Measurements from ENCODE around the gene CEP295NL. TPM values are rescaled to one million over a fixed set of nuclear protein-coding genes. Genes with fewer than 3 reads are reported as not detected.

The CEP295NL gene
- total and polyA plus RNA-seq, 2 of the 13 experiments (the other 11 are each of a cell fraction or from before 2014, with no cell fraction given) = not detected

DNA sequence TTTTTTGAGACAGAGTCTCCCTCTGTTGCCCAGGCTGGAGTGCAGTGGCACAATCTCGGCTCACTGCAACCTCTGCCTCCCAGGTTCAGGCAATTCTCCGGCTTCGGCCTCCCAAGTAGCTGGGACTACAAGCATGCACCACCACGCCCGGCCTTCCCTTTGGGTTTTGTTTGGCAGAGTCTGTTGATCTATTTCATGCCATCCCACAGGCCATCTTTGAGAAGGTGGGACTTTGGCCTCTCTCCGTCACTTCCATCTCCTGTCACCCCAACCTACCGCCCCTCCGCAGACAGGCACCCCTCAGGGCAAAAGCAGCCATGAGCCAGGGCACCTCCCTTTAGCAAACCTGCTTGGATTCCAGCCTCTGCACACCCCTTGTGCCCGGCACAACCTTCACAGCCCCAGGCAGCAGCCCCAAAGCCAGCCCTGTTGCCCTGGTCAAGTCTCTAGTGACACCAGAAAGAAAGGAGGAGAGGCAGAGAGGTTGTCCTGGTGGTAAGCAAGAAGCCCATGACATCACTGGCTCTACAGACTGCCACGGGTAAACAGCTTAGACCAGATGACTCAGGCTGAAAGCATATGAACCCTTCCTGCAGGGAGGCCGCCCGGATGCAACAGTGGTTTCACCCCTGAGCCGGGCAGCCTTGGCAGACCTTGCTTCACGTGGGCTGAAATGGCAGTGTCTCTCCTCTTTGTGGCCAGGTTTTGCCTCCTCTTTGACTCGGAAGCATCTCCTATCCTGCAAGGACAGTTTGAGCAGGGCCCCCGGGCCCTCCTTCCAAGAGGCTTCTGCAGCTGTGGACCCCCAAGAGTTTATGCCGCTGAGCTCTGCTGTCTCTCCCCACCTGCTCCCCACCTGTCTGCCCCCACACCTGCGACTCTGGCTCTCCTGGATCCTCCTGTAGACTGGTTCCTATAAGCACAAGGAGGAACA lies 30.3 kb upstream of the CEP295NL start (continued):
- TF ChIP-seq, protein P1, sequence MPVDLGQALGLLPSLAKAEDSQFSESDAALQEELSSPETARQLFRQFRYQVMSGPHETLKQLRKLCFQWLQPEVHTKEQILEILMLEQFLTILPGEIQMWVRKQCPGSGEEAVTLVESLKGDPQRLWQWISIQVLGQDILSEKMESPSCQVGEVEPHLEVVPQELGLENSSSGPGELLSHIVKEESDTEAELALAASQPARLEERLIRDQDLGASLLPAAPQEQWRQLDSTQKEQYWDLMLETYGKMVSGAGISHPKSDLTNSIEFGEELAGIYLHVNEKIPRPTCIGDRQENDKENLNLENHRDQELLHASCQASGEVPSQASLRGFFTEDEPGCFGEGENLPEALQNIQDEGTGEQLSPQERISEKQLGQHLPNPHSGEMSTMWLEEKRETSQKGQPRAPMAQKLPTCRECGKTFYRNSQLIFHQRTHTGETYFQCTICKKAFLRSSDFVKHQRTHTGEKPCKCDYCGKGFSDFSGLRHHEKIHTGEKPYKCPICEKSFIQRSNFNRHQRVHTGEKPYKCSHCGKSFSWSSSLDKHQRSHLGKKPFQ (CRISPR knock-in tag; IDR thresholded peaks at IDR 0.05; ENCODE audit: insufficient replicate concordance) = peak; percentile 33
- TF ChIP-seq FOXA1 (IDR thresholded peaks at IDR 0.05) (no peak), FOXA1 (CRISPR knock-in tag; IDR thresholded peaks at IDR 0.05) (peak; percentile 88), ZNF766 (CRISPR knock-in tag; IDR thresholded peaks at IDR 0.05; ENCODE audit: borderline replicate concordance) (no peak), SIN3A (IDR thresholded peaks at IDR 0.05; ENCODE audit: borderline replicate concordance, low read depth, low read length) (no peak), ZNF776 (CRISPR knock-in tag; IDR thresholded peaks at IDR 0.05) (no peak), NBN (conservative IDR thresholded peaks at IDR 0.05) (no peak), KLF12 (CRISPR knock-in tag; IDR thresholded peaks at IDR 0.05; ENCODE audit: borderline replicate concordance) (no peak)
- TF ChIP-seq, protein P2, sequence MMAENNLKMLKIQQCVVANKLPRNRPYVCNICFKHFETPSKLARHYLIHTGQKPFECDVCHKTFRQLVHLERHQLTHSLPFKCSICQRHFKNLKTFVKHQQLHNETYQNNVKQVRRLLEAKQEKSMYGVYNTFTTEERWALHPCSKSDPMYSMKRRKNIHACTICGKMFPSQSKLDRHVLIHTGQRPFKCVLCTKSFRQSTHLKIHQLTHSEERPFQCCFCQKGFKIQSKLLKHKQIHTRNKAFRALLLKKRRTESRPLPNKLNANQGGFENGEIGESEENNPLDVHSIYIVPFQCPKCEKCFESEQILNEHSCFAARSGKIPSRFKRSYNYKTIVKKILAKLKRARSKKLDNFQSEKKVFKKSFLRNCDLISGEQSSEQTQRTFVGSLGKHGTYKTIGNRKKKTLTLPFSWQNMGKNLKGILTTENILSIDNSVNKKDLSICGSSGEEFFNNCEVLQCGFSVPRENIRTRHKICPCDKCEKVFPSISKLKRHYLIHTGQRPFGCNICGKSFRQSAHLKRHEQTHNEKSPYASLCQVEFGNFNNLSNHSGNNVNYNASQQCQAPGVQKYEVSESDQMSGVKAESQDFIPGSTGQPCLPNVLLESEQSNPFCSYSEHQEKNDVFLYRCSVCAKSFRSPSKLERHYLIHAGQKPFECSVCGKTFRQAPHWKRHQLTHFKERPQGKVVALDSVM (CRISPR knock-in tag; IDR thresholded peaks at IDR 0.05) = no peak; the same call in 1 of the 2 replicates
- TF ChIP-seq, protein P3, sequence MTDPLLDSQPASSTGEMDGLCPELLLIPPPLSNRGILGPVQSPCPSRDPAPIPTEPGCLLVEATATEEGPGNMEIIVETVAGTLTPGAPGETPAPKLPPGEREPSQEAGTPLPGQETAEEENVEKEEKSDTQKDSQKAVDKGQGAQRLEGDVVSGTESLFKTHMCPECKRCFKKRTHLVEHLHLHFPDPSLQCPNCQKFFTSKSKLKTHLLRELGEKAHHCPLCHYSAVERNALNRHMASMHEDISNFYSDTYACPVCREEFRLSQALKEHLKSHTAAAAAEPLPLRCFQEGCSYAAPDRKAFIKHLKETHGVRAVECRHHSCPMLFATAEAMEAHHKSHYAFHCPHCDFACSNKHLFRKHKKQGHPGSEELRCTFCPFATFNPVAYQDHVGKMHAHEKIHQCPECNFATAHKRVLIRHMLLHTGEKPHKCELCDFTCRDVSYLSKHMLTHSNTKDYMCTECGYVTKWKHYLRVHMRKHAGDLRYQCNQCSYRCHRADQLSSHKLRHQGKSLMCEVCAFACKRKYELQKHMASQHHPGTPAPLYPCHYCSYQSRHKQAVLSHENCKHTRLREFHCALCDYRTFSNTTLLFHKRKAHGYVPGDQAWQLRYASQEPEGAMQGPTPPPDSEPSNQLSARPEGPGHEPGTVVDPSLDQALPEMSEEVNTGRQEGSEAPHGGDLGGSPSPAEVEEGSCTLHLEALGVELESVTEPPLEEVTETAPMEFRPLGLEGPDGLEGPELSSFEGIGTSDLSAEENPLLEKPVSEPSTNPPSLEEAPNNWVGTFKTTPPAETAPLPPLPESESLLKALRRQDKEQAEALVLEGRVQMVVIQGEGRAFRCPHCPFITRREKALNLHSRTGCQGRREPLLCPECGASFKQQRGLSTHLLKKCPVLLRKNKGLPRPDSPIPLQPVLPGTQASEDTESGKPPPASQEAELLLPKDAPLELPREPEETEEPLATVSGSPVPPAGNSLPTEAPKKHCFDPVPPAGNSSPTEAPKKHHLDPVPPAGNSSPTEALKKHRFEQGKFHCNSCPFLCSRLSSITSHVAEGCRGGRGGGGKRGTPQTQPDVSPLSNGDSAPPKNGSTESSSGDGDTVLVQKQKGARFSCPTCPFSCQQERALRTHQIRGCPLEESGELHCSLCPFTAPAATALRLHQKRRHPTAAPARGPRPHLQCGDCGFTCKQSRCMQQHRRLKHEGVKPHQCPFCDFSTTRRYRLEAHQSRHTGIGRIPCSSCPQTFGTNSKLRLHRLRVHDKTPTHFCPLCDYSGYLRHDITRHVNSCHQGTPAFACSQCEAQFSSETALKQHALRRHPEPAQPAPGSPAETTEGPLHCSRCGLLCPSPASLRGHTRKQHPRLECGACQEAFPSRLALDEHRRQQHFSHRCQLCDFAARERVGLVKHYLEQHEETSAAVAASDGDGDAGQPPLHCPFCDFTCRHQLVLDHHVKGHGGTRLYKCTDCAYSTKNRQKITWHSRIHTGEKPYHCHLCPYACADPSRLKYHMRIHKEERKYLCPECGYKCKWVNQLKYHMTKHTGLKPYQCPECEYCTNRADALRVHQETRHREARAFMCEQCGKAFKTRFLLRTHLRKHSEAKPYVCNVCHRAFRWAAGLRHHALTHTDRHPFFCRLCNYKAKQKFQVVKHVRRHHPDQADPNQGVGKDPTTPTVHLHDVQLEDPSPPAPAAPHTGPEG (CRISPR knock-in tag; IDR thresholded peaks at IDR 0.05) = no peak

Data from HepG2 (cell line).